Endodermal cell (in vitro differentiated cells): Measurements from ENCODE around the gene SREK1. TPM values are rescaled to one million over a fixed set of nuclear protein-coding genes. Genes with fewer than 3 reads are reported as not detected.

Source experiments
- DNase-seq: peaks from one replicate; pipeline ENCODE4 v3.0.0-alpha.2; 2017
- H3K27ac ChIP-seq: 2 replicates; pipeline ENCODE4 v1.5.1; 2013; ENCODE audit warnings: mild to moderate bottlenecking, low read depth, low read length, moderate library complexity
- H3K27me3 ChIP-seq: 2 replicates; pipeline ENCODE4 v1.6.1; 2013; ENCODE audit warnings: mild to moderate bottlenecking, low read length, moderate library complexity; ENCODE audit not compliant: insufficient read depth, control insufficient read depth, poor library complexity, severe bottlenecking
- H3K36me3 ChIP-seq: 2 replicates; pipeline ENCODE4 v1.7.0; 2013; ENCODE audit warnings: mild to moderate bottlenecking, low read length, moderate library complexity; ENCODE audit not compliant: control insufficient read depth, insufficient read depth
- H3K4me1 ChIP-seq: one replicate; pipeline ENCODE4 v1.7.0; 2013; ENCODE audit warnings: low read length; ENCODE audit not compliant: control insufficient read depth, insufficient read depth
- H3K4me3 ChIP-seq: 2 replicates; pipeline ENCODE4 v1.5.1; 2013; ENCODE audit warnings: mild to moderate bottlenecking, low read length, moderate library complexity
- H3K9ac ChIP-seq: 2 replicates; pipeline ENCODE4 v1.6.1; 2013; ENCODE audit warnings: mild to moderate bottlenecking, low read length, moderate library complexity; ENCODE audit not compliant: poor library complexity, severe bottlenecking; ENCODE audit errors: extremely low read depth
- H3K9me3 ChIP-seq: 2 replicates; pipeline ENCODE4 v1.6.1; 2013; ENCODE audit warnings: mild to moderate bottlenecking, low read length, moderate library complexity; ENCODE audit not compliant: control insufficient read depth
- H3K27ac Mint-ChIP-seq: 2 replicates; pipeline ENCODE4 v1.8.0; 2020; ENCODE audit warnings: mixed read lengths
- H3K27me3 Mint-ChIP-seq: 2 replicates; pipeline ENCODE4 v1.8.0; 2021; ENCODE audit warnings: mild to moderate bottlenecking, mixed read lengths; ENCODE audit not compliant: insufficient read depth
- H3K36me3 Mint-ChIP-seq: 2 replicates; pipeline ENCODE4 v1.8.0; 2020; ENCODE audit warnings: low read depth, mixed read lengths
- H3K4me1 Mint-ChIP-seq: 2 replicates; pipeline ENCODE4 v1.8.0; 2020; ENCODE audit warnings: mixed read lengths
- H3K4me3 Mint-ChIP-seq: 2 replicates; pipeline ENCODE4 v1.8.0; 2020; ENCODE audit warnings: mild to moderate bottlenecking, moderate library complexity, mixed read lengths
- H3K9me3 Mint-ChIP-seq: 2 replicates; pipeline ENCODE4 v1.8.0; 2020; ENCODE audit warnings: mild to moderate bottlenecking, mixed read lengths
- CTCF ChIP-seq: fragments of 200-600 bp; sonication (generic); conservative IDR thresholded peaks from 2 replicates; pipeline ENCODE4 v1.5.0; 2021; ENCODE audit warnings: antibody characterized with exemption, mild to moderate bottlenecking
- WGBS, 2 experiments: methylation state at CpG; one replicate each; pipeline versions ENCODE4 v1.1.5 to v1.1.7; 2013; ENCODE audit warnings: missing lambda C conversion rate in 2 of 2, mixed read lengths in 1 of 2; ENCODE audit not compliant: insufficient coverage in 1 of 2, insufficient read length in 1 of 2; 5-methylcytosine and 5-hydroxymethylcytosine counted together
- total RNA-seq, 2 donors: library from RNA; stranded (reverse); fragmentation: NEBNext Ultra II Directional in 1 of 2; extraction: Animal tissue kit (Norgen Biotek cat#: 25700) in 1 of 2; gene quantifications; 2 replicates in 1 of 2; 3 replicates in 1 of 2; pipeline ENCODE4 v1.2.1, GENCODE V29; 2021

The SREK1 gene
- total RNA-seq, 2 donors from 2014 or later = 58.8 to 67.1 TPM

GRCh38 chr5:66193419-66193818, 49.3 kb downstream of the SREK1 start:
- no peak overlapping the region for H3K27ac Mint-ChIP-seq

GRCh38 chr5:66197764-66198405, 53.8 kb downstream of the SREK1 start:
- Histone ChIP-seq H3K9me3 (no peaks in the 10 kb centered on the region), H3K27me3 (no peaks in the 10 kb centered on the region), H3K36me3 (no peaks in the 10 kb centered on the region), H3K9ac (no peak overlapping the region), H3K4me1 (no peaks in the 10 kb centered on the region), H3K4me3 (no peak overlapping the region), H3K27ac (no peak overlapping the region)
- H3K27ac Mint-ChIP-seq = no peak overlapping the region
- H3K9me3 Mint-ChIP-seq = no peaks in the 10 kb centered on the region
- no peak for TF ChIP-seq CTCF
- no peaks in the 10 kb centered on the region for H3K36me3 Mint-ChIP-seq
- no peak overlapping the region for H3K4me3 Mint-ChIP-seq
- H3K4me1 Mint-ChIP-seq = peaks cover 20% of the 10 kb centered on the region
- no peaks in the 10 kb centered on the region for H3K27me3 Mint-ChIP-seq
- peak; percentile 61 for DNase-seq
- 89 to 95% methylated on average over 3 to 4 of the region's 4 CpGs for WGBS, 2 experiments

More at GRCh38 chr5:66193419-66193818, 49.3 kb downstream of the SREK1 start:
- H3K9ac ChIP-seq = no peak overlapping the region
- H3K4me3 Mint-ChIP-seq = no peak overlapping the region
- TF ChIP-seq CTCF = no peak
- no peaks in the 10 kb centered on the region for H3K4me1 ChIP-seq
- no peaks in the 10 kb centered on the region for H3K27me3 ChIP-seq
- no peak for DNase-seq
- no peaks in the 10 kb centered on the region for H3K27me3 Mint-ChIP-seq
- no peaks in the 10 kb centered on the region for H3K36me3 Mint-ChIP-seq
- no peaks in the 10 kb centered on the region for H3K9me3 ChIP-seq
- H3K4me1 Mint-ChIP-seq = peaks cover 13% of the 10 kb centered on the region
- H3K27ac ChIP-seq = no peak overlapping the region
- H3K9me3 Mint-ChIP-seq = no peaks in the 10 kb centered on the region
- H3K4me3 ChIP-seq = no peak overlapping the region
- no peaks in the 10 kb centered on the region for H3K36me3 ChIP-seq

- no peaks in the 10 kb centered on the region for H3K27me3 ChIP-seq
- no peaks in the 10 kb centered on the region for H3K4me1 ChIP-seq
- TF ChIP-seq CTCF = no peak
- no peaks in the 10 kb centered on the region for H3K36me3 ChIP-seq
- H3K9me3 Mint-ChIP-seq = no peaks in the 10 kb centered on the region
- H3K4me3 ChIP-seq = no peak overlapping the region
- H3K9me3 ChIP-seq = no peaks in the 10 kb centered on the region
- peak; percentile 58 for DNase-seq
- no peaks in the 10 kb centered on the region for H3K27me3 Mint-ChIP-seq
- H3K36me3 Mint-ChIP-seq = no peaks in the 10 kb centered on the region
- H3K4me3 Mint-ChIP-seq = no peak overlapping the region
- 86% methylated on average over 1 of the region's 1 CpG; no CpG with 5 or more reads in 1 of the 2 experiments for WGBS, 2 experiments
- H3K27ac Mint-ChIP-seq = no peak overlapping the region
- H3K9ac ChIP-seq = no peak overlapping the region
- no peak overlapping the region for H3K27ac ChIP-seq
- peaks cover 20% of the 10 kb centered on the region for H3K4me1 Mint-ChIP-seq
Measured at GRCh38 chr5:66198837-66199236, 54.7 kb downstream of the SREK1 start.
